Skin of body (tissue), 2 donors: ENCODE measurements around the gene COL4A4. TPM values are rescaled to one million over a fixed set of nuclear protein-coding genes. Genes with fewer than 3 reads are reported as not detected.
A peak's percentile ranks its signal among the peaks of the same experiment; 100 is the strongest.
"Not testable (repeated sequence)": the region's sequence is repeated elsewhere in the genome, so short reads cannot be mapped to it uniquely, and the experiment has no call there.

Experiments used
- DNase-seq: peaks from one replicate; lab custom pipeline; 2025; lab: John Stamatoyannopoulos, UW
- total RNA-seq: library from RNA; depleted of rRNA; stranded (reverse); fragments of >200 nt; gene quantifications from one replicate; pipeline ENCODE4 v1.2.3, GENCODE V29; 2014

The COL4A4 gene
- total RNA-seq, result 0.30 TPM

DNA sequence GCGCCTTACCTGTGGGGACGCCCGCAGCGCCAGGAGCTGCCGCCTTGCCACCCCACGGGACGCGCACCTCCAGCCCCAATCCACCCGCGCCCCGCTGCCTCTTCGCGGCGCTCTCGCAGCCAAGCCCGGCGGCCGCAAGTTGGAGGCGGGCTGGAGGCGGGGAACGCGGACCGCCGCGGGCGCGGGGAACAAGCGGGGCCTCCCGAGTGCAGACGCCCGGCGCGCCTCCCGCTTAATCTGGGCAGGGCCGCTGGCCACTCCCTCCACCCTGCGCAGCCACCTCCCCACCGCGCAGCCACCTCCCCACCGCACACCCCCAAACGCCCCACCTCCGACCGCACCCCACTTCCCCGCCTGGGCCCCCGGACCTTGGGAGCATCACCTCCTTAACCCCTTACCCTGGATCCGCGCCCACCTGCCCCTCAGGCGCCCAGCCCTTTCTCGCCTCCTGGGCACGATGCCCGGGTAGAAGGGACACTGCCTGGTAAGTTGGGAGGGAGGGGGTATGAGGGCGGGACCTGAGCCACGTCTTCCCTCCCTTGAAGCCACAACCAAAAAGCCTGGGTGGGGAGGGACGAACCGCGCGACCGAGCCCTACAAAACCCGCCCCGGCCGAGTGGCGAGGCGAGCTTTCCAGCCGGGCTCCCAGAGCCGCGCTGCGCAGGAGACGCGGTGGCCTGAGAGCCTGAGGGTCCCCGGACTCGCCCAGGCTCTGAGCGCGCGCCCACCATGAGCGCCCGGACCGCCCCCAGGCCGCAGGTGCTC, at the start of gene COL4A4, which contains the start of gene COL4A3:
TSS of gene COL4A4 (minus strand) at position 208 of the 765 bp plus-strand sequence. CDS start 16,722 bp downstream, outside the sequence.
TSS of gene COL4A3 (plus strand) at position 627 of the 765 bp plus-strand sequence. CDS start at position 730, 103 bp downstream.
- DNase-seq, result no peak

DNA sequence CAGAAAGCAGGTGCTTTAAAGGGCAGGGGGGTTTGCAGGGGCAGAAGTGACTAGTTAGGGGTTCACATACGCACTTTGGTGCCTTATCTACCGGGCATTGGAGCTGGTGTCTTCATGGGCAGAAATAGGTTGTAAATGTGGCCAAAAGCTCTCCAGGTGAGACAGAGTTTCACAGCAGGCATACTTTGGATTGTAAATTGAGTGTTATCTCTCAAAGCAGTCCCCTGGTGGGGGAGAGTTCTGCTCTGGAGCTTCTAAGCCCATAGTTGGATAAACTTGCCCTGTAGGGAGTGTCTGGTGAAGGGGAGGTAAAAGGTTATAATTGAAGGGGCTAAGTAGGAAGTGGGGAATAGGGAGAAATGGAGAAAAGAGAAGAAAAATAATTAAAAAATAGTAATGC, 43.6 kb upstream of the COL4A4 start:
- DNase-seq, result no peak

DNA sequence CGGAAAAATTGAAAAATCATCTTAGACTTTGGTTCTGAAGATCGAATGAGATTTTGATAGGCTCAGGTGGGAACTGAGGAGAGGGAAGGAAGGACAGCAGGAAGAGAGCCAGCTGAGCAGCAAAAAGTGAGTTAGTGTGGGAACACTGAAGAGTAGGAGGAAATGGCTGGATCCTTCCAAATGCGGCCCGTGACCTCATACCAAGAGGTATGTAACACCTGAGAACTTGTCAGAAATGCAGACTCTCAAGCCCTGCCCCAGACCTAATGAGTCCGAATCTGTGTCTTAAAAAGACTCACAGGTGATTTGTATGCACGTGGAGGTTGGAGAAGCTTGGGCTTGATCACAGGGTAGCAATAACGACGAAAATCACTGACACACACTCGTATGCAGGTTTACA, 42.4 kb upstream of the COL4A4 start:
- DNase-seq, result no peak

DNA sequence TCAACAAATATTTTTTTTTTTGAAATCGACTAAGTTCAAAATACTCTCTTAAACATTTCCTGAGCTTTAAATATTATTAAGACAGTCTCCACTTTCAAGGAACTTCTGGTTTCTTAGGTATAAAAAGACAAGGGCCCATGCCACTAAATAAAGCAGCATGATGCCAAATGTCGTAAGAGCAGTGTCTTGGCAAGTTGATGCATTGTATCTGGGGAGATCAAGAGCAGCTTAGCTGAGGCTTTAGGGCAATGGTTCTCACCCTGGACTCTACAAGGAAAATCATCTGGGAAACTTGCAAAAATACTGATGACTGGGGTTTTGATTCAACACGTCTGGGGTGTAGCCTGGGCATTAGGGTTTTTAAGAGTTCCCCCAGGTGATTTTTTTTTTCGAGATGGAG, 41.7 kb upstream of the COL4A4 start:
- DNase-seq, result no peak

DNA sequence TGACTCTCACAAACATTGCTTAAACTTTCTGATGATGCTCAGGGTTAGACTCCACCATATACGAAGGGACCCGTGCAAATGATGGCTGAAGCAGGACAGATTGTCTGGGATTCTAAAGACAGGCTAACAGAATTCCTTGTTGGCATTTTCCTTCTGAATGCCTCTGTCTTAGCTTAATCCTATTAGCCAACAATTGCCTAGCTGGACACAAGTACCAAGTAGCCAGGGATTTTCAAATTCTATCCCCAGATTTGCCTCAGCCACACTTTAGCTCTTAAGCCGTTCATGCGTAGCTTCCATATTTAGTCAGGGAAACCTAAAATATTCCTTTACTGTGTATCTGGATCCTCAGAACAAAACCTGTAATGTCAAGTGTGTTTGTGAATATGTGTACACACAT, 40.4 kb upstream of the COL4A4 start:
- no peak for DNase-seq

DNA sequence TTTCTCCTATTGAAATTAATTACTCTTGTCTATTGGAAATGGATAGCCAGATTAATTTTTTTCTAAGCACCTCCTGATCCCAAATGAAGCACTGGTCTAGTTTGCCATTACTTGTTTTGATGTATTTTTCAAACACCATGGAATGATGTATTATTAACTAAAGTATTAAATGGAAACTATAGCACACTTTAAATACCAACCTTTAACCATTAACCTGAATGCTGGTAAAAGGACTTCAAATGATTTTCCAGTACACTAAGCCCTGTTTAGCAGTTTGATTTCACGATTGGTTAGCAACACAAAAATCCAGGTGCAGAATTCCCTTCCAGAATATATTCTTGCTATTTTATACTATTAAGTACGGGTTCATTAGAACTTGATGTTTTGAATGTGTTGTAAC, 37.8 kb upstream of the COL4A4 start:
- no peak for DNase-seq

DNA sequence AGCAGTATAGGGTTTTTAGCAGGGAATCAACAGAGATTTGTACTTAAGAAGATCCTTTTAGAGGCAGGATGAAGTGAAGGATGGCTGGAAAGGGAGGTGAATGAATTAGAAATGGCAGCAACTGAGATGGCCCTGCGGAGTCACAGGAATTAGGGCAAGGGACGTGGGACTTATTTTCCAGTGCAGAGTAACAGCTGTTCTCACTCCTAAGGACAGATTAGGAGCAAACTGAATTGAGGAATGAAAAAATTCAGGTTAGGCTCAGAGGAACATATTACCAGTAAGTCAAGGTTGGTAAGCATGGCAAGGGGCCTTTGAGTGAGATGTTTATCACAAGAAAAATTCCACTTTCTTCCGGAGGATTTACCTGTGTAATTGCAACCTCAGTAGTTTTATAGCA, 34.9 kb upstream of the COL4A4 start:
- DNase-seq, result no peak

DNA sequence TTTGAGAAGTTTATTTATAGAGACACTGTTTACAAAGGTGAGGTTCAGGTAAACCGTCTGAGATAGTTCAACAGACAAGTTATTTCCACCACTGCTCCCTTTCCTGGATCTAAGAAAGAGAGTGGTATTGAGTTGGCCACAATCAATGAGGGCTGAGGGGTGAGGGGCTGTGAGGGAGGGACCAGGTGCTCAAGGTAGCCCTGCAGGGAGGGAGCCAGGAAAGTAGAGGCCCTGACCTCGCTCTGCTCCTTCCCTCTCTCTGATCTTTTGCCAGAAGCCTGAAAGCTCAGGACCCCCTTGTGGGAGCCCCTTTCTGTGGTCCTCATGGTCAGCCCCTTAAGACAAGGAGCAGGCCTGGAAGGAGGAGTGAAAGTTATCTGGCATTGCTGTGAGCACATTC, 30.2 kb upstream of the COL4A4 start:
- DNase-seq, result no peak

DNA sequence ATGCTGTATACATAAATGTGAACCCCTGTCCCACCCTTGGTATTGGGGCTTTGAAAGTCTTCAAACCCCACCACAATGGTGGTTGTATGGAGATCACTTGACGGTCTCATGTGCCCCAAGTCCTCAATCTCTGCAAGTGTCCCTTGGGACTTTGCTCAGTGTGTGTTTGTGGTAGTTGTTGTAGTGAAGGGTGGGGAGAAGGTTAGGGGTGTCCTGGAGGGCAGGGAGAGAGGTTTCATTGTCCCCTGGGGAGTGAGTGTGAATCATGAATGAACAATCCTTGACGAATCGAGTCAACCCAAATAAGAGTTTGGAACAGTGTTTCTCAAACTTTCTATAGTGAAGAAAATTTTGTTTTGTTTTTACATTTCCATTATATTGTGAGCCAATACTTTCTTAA, 28.5 kb upstream of the COL4A4 start:
- no peak for DNase-seq

DNA sequence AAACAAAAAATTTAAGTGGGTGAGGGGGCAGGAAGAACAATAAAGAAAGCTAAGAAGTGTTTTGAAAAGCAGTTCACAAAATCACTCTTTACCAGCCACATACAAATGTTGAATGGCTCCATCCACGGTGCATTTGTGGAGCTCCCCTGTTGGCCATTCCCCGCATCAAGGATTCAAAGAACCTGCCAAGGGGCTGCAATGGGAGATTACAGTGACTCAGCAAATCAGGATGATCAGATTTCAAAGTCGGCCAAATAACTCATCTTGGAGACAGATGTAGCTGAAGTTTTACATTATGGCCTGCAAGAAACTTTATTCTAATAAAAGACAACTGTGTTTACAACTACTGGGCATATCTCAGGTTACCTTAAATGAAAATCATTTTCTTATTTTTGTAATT, 27.4 kb upstream of the COL4A4 start:
- DNase-seq, result peak; percentile 12

DNA sequence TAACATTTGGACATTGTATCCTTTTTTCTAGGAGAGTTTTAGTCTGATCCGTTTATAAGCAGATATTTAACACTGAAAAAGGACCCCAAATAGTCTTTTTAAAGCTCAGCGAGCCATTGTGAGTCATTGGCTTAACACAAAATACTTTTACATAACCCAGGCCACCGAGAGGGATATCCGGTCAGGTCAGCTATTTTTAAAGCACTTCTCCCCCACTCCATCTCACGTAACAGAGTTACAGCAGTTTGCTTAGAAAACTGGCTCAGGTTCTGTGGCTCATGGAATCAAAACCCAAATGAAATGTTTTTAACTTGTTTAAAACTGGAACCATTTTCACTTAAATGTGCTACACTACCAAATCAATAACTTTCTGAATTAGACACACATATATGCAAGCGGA, 24.3 kb upstream of the COL4A4 start:
- DNase-seq, result no peak

DNA sequence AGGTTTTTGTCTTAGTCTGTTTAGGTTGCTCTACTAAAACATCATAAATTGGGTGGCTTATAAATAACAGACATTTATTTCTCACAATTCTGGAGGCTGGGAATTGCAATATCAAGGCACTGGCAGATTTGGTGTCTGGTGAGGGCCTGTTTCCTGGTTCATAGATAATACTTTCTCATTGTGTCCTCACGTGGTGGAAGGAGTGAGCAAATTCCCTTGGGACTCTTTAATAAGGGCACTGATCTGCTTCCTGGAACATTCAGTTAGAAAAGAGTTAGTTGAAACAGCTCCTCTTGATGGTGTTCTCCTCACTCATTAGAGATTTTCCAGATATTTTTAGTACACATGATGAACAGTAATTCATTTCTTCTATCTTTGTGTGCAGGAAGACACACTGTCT, 22.7 kb upstream of the COL4A4 start:
- DNase-seq, result no peak

DNA sequence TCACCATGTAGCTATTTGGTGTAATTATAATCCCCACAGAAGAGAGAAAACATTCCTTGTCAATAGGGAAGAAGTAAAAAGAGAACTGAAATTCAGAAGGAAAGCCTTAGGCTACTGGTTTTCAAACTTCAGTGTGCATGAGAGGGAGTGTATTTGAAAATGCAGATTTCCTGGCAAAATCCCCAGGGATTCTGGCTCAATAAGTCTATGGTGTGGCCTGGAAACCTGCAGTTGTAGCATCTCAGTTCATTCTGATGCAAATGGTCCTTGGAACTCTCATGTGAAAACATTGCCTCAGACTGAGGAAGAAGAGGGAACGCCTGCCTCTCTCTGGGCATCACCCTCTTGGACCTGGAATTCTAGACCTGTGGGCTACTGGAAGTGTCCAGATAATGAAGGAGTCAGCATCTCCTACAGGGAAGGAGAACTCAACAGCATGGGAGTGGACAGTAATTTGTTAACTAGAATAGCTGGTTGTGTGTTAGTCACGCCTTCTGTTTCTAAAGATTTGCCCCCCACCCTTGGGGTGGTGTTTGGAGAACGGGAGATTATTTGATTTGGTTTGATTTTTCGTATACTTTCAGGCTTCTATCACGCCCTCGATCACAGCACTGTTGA, 21.7 kb upstream of the COL4A4 start:
- no peak for DNase-seq

DNA sequence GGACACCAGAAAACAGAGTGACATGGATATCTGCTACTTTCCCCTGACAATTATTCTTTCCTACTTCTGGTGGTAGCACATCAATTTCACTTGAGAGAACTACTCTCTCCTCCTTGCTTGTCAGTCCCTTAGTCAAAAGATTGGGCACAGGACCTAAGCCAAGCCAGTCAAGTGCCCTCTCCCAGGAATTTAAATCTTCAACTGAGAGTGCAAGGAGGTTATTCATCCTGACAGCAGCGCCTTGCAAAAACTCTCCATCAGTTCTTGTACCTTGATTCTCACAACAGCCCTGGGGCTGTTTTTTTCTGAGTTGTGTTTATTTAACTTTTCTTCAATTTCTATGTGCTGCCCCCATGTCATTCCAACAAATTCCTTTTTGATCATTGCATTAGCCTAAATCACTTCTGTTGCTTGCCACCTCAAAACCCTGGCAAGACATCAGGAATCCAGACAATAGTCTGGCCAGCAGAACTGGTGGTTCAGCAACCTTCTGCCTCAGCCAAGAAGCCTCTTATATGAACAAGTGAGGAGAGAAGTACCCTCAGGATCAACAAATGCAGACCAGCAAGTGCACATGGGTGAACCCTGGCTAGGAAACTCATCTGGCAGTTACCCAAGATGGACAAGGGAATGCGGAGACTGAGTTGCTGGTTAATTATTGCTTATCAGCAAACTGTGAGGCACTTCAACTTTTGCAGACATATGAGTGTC, 19.8 kb upstream of the COL4A4 start:
- no peak for DNase-seq

DNA sequence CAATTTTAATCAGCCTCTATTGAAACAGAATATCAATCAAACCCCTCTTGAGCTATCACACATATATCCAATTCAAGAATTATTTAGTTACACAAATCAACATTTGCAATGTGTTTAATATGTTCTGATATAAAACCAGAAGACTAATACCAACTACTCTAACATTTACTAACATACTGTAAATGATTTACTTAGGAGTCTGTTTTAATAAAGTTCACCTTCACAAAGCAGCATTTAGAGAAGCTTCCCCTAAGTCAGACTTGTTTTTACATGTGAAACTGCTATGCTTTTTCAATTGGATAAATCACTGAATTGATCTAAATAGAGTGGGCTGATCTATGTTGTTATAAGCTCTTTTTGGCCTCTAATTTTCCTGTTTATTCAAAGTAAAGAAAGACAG, 18.8 kb upstream of the COL4A4 start:
- no peak for DNase-seq

DNA sequence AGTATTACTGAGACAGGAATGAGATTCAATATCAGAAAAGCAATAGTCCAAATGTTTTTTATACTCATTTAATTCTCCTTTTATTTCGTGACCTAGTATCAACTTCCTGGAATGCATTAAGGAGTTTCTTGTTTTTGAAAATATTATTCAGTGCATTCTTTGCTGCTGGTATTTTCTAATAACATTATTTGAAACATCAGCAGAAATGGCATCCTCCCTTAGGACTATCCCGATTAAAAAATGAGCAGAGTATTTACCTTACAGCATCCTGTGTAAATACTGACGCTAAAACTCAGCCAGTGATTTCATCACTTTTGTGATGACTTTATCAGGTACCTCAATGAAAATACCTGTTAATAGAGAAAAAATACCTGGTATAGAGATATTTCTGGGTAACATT, 16.8 kb upstream of the COL4A4 start:
- no peak for DNase-seq

DNA sequence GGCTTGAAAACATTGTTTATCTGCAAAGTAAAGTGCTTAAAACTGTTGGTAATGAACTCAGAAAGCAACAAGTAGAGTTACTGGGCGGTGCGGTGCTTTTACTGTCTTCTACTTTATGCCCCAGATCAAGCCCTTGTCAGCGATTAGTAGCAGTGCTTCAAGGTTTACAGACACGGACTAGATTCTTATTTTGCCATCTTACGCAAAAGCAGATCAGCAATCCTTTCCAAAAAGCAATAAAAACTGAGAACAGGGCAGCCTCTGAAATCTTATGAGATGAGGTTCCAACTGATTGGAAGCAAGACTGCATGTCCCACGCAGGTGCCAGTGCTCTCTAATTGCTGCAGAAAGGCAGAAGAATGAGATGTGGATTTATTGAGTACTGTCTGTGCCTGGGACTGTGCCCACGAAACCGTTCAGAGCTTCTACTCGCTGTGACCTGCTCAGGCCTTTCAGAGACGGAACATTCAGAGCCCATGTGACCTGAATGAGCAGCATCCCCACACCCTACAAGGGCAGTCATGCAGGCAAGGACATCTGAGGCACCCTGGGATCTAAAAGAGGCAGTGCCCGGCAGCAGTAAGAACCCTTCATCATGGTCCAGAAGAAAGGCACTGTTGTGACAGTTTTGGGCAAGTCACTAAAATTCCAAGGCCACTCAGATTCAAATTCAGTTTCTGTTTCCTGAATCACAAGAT, 16.1 kb upstream of the COL4A4 start:
- DNase-seq, result no peak

DNA sequence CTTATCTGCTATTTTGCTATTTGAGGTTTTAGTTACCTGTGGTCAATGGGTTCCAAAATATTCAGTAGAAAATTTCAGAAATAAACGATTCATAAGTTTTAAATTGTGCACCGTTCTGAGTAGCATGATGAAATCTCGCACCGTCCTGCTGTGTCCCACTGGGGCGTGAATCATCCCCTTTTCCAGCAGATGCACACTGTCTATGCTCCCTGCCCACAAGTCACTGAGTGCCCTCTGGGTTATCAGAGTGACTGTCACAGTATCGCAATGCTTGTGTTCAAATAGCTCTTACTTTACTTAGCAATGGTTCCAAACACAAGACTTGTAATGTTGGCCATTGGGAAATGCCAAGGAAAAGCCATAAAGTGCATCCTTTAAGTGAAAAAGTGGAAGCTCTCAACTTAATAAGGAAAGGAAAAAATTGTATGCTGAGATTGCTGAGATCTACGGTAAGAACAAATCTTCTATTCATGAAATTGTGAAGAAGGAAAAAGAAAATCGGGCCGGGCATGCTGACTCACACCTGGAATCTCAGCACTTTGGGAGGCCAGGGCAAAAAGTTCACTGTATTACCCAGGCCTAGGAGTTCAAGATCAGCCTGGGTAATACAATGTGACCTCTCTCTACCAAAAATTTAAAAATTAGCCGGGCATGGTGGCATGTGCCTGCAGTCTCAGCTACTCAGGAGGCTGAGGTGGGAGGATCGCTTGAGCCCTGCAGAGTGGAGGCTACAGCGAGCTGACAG, 13.8 kb upstream of the COL4A4 start:
- DNase-seq, result no peak

DNA sequence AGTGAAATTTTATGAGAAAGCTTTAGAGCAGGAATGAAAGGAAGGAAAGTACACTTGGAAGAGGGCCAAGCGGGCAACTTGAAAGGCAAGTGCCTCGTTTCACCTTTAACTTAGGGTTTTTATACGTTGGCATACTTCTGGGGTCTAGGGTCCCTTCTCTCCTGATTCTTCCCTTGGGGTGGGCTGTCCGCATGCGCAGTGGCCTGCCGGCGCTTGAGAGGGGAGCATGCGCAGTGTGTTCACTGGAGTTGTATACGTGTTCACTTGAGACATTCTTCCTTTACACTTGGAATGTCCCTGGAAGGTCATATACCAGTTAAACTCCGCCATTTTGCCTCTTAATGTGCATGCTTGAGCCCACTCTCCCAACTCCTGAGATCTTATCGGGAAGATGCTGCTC, 7.8 kb upstream of the COL4A4 start:
- not testable (repeated sequence) for DNase-seq

DNA sequence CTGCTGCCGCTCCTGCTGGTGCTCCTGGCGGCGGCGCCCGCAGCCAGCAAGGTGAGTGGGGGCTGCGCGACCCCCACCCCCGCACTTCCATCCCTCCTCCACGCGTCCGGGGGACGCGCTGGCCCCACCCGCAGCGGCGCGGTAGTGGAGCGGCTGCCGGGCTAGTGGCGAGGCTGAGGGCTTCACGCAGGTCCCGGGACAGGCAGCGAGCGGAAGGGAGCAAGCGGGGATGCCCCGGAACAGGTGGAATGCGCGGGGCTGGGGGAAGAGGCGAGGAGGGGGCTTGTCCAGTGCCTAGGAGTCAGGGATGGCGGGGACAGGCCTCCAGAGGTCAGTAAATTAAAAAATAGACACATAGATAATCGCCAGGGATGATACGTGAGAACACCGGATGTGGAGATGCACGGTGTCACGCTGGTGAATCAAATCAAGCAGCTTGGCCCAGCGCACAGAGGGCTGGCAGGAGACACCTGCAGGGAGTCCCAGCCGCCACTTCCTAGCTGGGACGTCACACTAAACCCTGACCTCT, 822 bp upstream of the COL4A4 start:
- no peak for DNase-seq

DNA sequence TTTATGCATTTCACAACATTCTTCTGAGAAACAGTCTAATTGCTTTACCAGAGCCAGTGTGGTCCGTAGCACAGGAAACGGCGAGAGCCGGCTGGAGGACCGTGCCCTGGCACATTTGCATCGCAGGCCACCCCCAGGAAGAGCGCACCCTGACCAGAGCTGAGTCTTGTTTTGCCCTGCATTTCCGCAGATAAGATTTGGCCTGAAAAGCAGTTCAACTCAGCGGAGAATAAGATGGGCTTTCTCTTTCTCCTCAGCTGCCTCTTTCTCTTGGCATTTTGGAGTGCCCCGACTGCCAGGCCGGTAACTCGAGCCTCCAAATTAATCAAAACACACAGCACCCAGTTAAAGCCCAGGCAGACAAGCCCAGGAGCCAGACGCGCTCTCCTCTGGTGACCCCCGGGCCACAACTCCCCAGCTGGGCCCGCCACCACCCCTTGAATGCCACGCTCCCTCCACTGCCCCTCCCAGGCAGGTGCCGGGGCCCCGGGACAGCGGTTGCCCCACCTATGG, 464 bp downstream of the COL4A4 start:
- no peak for DNase-seq
